ENCODE results near the gene CFAP44.
"Not testable (repeated sequence)": the region's sequence is repeated elsewhere in the genome, so short reads cannot be mapped to it uniquely, and the experiment has no call there.

Gene CFAP44, protein sequence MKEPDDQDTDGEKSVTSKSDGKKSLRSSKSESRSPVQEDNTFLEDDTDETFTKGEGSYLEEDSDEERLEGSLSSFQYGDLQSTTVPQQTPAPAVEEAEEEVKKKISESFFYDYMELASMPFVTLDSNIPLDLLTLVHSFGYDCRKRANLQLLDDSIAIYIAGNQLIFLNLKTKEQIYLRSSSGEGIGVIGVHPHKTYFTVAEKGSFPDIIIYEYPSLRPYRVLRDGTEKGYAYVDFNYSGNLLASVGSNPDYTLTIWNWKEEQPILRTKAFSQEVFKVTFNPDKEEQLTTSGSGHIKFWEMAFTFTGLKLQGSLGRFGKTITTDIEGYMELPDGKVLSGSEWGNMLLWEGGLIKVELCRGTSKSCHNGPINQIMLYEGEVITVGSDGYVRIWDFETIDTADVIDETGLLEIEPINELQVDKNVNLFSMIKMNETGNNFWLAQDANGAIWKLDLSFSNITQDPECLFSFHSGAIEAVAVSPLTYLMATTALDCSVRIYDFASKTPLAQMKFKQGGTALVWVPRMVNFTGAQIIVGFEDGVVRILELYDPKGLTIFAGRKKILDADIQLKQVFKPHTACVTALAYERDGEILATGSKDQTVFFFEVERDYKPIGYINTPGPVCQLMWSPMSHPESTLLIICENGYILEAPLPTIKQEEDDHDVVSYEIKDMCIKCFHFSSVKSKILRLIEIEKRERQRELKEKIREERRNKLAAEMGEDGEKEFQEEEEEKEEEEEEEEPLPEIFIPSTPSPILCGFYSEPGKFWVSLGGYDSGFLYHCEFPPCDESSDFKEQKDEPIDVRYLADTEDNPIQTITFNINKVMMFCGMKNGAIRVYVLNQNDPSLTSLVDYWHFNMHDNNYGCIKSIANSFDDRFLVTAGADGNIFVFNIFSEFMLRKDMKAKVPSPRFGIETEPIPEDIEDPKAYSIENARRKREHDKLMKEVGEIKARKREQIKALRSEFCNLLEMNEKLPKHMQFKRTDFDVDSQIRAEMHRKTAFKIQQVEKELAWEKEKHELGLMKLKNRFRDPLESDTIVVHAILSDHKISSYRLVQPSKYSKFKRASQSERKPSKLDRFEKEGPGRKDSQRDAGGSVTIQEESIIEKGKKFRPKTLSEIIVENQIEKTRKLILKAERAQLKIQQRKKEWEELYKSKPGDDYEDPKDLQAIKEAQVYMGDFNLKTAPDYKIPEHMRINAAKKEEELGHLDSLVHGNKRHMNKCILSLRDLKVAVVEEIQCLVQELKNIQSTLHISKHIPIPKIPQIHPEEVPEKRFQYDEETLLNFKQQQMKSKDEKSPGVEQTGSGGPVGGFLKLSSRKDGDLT (N-terminal part only)

DNA sequence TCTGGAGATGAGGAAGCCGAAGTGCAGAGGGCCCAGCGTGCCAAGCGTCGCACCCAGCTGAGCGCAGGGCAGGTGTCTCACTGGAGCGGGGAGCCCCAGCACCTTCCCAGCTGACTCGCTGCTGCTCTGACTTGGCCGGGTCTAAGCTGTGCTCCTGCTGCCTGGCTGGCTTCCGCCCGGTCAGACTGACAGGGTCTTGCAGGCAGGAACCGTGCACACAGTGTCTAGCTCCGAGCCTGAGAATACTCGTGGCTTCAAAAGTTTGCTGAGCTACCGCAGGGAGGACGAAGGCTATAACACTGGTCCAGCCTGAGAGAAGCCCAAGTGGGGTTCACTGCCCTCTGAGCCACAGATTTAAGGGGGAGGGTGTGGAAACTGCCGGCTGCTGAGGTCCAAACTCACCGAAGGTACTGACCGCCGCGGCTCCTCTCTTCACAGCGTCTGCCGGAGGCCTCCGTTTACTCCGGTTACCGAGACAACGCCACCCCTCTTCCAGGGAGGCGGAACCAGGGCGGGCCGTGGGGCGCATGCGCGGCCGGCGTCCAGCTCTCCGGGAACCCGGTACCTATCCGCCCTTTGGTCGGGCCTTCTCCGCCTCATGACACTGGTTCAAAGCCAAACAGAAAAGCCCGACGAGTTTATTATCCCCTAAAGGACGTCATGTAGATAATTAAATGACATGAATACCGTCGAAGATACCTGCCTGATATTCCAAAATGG is at the start of gene CFAP44:
CFAP44 (minus strand) TSS at position 443 of the 720 bp plus-strand sequence. CDS start 7,829 bp downstream, outside the sequence.
- peak; percentile 87 for DNase-seq (ENCODE audit: low read depth, low spot score)

DNA sequence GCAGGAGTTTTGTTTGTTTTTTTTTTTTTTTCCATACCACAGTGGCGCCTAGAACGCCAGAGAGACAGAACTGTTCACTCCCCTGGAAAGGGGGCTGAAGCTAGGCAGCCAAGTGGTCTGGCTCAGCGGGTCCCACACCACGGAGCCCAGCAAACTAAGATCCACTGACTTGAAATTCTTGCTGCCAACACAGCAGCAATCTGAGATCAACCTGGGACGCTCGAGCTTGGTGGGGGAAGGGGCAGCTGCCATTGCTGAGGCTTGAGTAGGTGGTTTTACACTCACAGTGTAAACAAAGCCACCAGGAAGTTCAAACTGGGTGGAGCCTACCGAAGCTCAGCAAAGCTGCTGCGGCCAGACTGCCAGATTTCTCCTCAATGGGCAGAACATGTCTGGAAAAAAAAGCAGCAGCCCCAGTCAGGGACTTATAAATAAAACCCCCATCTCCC is 43.9 kb upstream of the CFAP44 start:
- DNase-seq (ENCODE audit: low read depth, low spot score), result no peak

DNA sequence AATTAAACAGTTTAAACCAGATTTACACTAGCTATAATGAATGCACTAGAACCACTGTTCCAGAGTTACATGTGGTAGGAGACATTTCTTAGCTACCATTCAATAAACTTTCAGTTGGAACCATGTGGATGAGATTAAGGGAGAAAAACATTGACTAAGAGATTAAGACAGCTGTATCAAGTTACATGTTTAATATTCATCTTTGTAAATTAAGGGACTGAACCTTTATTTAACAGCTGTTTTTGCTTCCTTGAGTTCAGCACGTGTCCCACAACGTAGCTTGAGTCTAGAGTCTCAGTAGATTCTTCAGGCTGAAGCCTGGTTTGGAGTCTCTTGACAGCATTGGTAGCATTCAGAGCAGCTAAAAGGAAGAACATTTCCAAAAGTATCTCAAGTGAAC is 27.2 kb upstream of the CFAP44 start:
- no peak for DNase-seq (ENCODE audit: low read depth, low spot score)

DNA sequence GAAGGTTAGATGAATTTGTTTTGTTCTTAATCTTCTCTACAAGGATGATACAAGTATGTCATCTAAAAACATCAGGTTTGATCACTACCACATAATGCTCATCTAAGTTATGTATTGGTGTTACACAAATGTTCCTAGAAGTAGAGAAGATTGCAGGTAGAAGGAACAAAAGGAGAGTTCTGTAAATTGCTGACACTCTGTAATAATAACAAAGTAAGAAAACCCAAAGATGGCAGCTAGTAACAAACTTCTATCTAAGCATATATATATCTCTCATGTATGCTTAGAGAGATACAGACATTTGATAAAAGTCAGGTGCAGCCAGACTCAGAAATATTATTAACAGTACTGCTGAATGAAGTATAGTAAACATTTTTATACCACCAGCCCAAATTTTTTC is 20.2 kb upstream of the CFAP44 start:
- no peak for DNase-seq (ENCODE audit: low read depth, low spot score)

DNA sequence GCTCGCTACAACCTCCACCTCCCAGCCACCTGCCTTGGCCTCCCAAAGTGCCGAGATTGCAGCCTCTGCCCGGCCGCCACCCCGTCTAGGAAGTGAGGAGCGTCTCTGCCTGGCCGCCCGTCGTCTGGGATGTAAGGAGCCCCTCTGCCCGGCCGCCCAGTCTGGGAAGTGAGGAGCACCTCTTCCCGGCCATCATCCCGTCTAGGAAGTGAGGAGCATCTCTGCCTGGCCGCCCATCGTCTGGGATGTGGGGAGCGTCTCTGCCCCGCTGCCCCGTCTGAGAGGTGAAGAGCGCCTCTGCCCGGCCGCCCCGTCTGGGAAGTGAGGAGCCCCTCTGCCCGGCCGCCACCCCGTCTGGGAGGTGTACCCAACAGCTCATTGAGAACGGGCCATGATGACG is 17.3 kb upstream of the CFAP44 start:
- not testable (repeated sequence) for DNase-seq (ENCODE audit: low read depth, low spot score)

DNA sequence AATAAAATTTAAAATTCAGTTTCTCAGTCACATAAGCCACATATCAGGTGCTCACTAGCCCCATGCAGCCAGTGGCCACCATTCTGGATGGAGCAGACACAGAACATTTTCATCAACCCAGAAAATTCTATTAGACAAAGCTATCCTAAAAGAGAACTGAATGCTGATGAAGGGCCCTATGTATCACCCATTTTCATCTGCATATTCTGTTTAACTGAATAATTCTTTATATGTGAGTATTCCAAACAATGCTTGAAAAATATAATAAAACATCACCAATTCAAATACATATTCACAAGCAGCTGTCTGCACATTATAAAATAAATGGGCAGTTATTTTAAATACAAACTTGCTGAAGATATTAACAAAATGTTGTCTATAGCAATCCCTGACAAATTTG is 14.2 kb upstream of the CFAP44 start:
- no peak for DNase-seq (ENCODE audit: low read depth, low spot score)

DNA sequence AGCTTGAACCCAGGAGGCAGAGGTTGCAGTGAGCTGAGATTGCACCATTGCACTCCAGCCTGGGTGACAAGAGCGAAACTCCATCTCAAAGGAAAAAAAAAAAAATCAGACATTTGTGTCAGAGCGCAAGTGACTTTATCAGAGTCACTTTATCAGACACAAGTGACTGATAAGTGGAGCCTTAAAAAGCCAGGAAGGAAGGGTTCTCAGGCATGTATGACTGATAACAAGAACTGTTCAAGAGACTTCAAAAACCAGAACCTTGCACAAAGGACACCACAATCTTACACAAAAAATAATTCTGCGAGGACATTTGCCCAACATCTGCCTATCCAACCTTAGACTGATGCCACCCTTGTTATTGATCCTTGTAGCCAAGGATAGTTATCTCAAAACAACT is 13.3 kb upstream of the CFAP44 start:
- DNase-seq (ENCODE audit: low read depth, low spot score), result no peak

DNA sequence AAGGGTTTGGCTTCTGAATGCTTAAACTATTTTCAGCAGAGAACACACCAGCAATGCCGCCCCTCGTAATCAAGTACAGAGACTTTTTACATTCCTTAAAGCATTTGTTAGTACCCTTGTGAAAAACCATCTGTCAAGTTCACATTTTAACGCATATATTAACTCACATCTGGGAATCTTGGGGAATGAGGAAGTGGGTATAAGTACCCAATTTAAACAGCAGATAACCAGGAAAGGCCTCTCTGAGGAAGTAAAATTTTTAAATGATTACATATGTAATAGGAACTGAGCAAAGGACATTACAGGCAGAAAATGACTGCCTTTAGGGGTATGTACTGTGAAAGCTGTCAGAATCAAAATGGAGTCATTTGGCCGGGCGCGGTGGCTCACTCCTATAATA is 12.8 kb upstream of the CFAP44 start:
- no peak for DNase-seq (ENCODE audit: low read depth, low spot score)

DNA sequence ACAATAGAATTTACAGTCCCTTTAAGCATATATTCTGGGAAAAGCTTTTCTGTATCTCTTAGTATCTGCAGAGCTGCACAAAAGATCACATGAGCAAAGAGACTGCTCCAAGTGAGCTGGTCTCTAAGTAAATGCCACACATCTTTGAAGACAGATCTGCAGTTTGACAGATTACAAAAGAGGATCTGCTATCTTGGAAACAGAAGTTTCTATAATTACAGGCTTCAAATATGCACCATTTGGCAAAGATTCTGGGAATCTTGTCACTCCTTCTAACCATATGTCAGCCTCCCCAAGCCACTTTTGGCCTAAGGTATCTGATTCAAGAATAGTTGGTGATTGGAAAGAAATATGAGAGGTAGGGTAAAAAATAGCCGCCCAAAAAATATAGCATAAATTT is 9.6 kb upstream of the CFAP44 start:
- no peak for DNase-seq (ENCODE audit: low read depth, low spot score)

DNA sequence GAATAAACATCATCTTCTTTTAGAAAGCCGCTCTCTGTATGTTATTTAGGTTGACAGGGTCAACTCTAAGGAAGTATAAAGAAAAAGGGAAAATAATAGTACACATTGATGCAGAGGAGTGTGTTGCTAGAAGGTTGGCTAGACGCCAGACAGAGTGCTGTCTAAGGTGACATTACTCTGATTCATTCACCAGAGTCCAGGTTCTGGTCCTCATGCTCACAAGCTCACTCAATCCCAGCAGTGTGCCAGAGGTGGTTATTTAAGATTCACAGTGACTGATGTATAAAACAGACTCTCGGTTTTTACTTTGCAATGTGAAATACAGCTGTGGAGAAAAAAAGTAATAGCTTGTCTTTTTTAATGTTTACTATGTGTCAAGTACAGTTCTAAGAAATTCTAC is 1.7 kb downstream of the CFAP44 start:
- DNase-seq (ENCODE audit: low read depth, low spot score), result peak; percentile 5

DNA sequence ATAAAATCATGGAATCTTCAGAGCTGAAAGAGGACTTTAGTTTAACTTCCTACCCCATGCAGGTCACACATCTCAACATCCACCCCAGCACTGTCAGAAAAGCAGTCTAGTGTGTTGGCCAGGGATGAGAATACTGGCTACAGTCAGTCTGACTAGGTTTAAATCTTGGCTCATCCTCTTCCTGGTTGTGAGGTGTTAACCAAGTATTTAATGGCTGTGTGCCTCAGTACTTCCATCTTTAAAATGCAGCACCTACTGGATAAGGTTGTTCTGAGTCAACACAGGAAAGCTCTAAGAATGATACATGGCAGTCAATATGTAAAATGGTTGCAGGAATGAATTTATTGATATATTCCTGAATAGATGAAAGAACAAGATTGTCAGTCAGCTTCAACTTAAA is 3.1 kb downstream of the CFAP44 start:
- DNase-seq (ENCODE audit: low read depth, low spot score), result no peak

DNA sequence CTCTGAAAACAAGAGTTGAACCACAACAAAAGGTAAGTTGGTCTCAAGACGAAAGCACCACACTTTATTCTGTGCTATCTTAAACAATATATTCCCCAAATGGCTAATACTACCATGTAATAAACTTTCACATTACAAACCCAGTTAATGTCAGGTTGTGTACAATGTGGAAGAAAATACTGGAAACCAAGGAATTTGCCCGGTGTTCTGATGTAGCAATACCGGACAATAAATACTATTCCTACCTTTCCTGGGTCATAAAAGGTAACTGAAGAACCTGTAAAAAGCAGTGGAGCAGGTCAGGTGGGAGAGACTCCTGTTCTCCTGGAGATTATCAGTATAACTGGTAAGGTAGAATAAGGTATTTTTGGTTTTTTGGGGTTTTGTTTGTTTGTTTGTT is 3.9 kb downstream of the CFAP44 start:
- DNase-seq (ENCODE audit: low read depth, low spot score), result no peak

DNA sequence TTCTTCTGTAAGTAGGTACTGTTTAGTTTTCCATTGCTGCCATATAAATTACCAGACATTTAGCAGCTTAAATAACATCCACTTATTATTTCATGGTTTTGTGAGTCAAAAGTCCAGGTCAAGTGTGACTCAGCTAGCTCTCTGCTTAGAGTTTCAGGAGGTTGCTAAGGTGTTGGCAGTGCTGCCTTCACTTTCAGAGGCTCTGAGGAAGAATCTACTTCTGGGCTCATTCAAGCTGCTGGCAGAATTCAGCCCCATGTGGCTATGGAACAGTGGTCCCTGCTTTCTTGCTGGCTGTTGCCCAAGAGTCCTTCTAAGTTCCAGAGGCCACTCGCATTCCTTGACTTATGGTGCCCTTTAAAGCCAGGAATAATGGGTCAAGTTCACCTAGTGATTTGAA is 4.5 kb downstream of the CFAP44 start:
- peak; percentile 52 for DNase-seq (ENCODE audit: low read depth, low spot score)

DNA sequence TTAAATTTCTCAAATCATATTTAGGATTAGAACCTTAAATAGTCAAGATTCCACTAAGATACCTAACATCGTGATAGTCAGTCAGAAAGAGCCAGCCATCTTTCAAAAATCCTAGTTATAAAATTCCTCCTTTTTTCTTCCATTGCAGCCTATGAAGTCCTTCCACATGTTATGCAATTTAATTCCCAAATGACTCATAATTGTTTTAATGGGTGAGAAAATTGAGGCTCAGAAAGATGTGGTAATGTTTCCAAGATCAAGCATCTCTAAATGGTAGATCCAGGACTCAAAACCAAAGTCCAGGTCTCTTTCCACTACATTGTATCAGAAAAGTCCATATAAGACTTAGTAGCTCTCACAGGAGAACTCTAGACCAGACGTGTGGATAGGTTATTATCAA is 9.5 kb downstream of the CFAP44 start:
- DNase-seq (ENCODE audit: low read depth, low spot score), result no peak

DNA sequence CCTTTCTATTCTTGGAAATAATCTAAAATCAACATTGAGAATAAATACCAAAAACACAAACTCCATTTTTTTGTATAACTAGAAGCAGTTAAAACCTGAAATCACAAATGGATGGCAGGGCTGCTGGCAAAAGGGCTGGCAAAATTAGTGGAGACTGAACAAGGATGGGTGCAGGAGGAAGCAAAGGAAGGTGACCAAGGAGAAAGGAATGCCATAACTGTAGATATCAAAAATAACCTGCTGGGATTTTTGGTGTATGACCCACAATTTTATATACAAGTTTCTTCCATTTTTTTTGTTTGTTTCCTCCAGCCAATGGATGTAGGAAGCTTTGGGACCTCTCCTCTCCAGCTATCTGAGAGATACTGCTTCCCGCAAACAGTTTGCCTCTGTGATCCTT is 12.7 kb downstream of the CFAP44 start:
- no peak for DNase-seq (ENCODE audit: low read depth, low spot score)

DNA sequence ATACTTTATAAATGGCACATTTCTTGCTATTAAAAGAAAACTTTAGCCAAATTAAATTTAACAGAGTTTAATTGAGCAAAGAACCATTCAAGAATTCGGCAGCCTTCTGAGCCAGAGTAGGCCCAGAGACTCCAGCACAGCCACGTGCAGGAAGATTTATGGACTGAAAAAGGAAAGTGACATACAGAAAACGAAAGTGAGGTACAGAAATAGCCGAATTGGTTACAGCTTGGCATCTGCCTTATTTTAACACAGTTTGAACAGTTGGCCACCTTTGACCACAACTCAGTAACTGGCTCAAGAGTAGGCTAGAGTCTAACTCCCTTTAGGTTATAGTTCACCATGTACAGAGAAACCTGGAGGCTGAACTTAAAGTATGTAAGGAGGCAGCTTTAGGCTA is 17.6 kb downstream of the CFAP44 start:
- no peak for DNase-seq (ENCODE audit: low read depth, low spot score)

DNA sequence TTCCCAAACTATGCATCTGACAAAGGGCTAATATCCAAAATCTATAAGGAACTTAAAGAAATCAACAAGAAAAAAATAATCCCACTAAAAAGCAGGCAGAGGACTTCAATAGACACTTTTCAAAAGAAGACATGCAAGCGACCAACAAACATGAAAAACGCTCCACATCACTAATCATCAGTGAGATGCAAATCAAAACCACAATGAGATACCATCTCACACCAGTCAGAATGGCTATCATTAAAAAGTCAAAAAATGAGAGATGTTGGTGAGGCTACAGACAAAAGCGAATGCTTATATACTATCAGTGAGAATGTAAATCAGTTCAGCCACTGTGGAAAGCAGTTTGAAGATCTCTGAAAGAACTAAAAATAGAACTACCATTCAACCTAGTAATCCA is 20.2 kb downstream of the CFAP44 start:
- no peak for DNase-seq (ENCODE audit: low read depth, low spot score)

DNA sequence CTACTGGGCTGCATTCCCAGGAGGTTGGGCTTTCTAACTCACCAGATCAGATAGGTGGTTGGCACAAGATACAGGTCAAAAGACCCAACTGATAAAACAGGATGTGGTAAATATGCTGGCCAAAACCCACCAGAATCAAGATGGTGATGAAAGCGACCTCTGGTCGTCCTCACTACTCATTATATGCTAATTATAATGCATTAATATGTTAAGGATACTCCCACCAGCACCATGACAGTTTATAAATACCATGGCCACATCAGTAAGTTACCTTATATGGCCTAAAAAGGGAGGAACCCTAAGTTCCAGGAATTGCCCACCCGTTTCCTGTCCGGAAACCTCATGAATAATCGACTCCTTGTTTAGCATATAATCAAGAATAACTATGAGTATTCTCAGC is 31.6 kb downstream of the CFAP44 start:
- peak; percentile 39 for DNase-seq (ENCODE audit: low read depth, low spot score)

DNA sequence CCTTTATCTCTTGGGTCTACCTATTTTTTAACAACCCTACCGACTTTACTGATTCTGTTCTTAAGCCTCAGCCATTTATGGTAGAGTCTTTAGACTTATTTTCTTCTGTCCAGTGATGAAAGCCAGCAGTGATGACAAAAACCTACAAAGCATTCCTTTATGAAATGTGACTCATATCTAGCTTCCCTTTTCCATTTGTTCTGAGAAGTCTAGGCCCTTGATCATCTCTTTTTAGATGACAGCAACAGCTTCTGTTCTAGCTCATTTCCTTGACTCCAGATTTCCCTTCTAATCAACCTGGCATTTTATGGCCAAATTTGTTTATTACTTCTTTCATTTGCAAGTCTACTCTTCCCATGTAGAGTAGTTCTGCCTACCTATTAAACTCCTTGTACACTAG is 36.1 kb downstream of the CFAP44 start:
- peak; percentile 23 for DNase-seq (ENCODE audit: low read depth, low spot score)

DNA sequence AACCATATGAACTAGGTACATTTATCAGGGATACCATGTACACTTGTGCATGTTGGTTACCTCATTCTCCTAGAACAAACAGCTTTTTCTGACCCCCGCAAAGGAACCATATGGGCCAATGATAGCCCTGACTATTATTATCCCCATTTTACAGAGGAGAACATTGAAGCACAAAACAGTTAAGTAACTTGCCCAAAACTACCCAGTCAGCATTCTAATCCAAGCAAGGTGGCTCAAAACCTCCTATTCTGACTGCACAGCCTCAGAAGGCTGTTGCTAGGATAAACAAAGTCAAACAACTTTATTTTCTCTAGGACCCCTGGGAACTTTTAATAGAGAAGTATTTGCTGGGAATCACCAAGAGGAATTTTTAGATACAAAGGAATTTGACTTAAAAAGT is 36.7 kb downstream of the CFAP44 start:
- DNase-seq (ENCODE audit: low read depth, low spot score), result no peak

All from astrocyte of the hippocampus (primary cell).